HepG2 (cell line): ENCODE results near the gene SS18L1. TPM values are rescaled to one million over a fixed set of nuclear protein-coding genes. Genes with fewer than 3 reads are reported as not detected.
A peak's percentile ranks its signal among the peaks of the same experiment; 100 is the strongest.

Experiments used
- BCL3 ChIP-seq: sonication (generic); formaldehyde crosslinking; IDR thresholded peaks from 2 replicates; pipeline ENCODE4 v1.5.1; 2020; ENCODE audit warnings: mild to moderate bottlenecking, missing genetic modification reagents, moderate library complexity
- BRD4 ChIP-seq: sonication (generic); formaldehyde crosslinking; IDR thresholded peaks from 2 replicates; pipeline ENCODE4 v1.4.0; 2020; ENCODE audit warnings: missing genetic modification reagents
- CHD2 ChIP-seq: IDR thresholded peaks from 2 replicates; pipeline ENCODE4 v1.6.1; 2011; ENCODE audit warnings: low read depth, low read length, improper control_type of control experiment
- GATAD1 ChIP-seq: IDR thresholded peaks from 2 replicates; pipeline ENCODE4 v1.6.1; 2016; ENCODE audit warnings: missing genetic modification reagents, missing compliant biosample characterization
- GTF2F1 ChIP-seq: fragments of 150-350 bp; IDR thresholded peaks from 2 replicates; pipeline ENCODE4 v1.6.1; 2014; ENCODE audit warnings: low read length
- MEIS1 ChIP-seq: sonication (generic); formaldehyde crosslinking; IDR thresholded peaks from 2 replicates; pipeline ENCODE4 v1.9.0; 2021; ENCODE audit warnings: mild to moderate bottlenecking, missing genetic modification reagents, moderate library complexity, borderline replicate concordance
- MXD3 ChIP-seq: IDR thresholded peaks from 2 replicates; pipeline ENCODE4 v1.6.1; 2016; ENCODE audit warnings: mild to moderate bottlenecking, missing biosample characterization, missing genetic modification reagents
- PREB ChIP-seq: sonication (generic); formaldehyde crosslinking; IDR thresholded peaks from 2 replicates; pipeline ENCODE4 v1.4.0; 2020; ENCODE audit warnings: missing genetic modification reagents
- RBM22 ChIP-seq: fragments of 200-400 bp; formaldehyde crosslinking; optimal IDR thresholded peaks from 2 replicates; pipeline ENCODE3; 2017; ENCODE audit warnings: mild to moderate bottlenecking, low read length, moderate library complexity
- ZBTB4 ChIP-seq: sonication (generic); formaldehyde crosslinking; IDR thresholded peaks from 2 replicates; pipeline ENCODE4 v1.4.0; 2020; ENCODE audit warnings: missing genetic modification reagents, mild to moderate bottlenecking, borderline replicate concordance
- ZMAT5 ChIP-seq: sonication (generic); formaldehyde crosslinking; IDR thresholded peaks from 2 replicates; pipeline ENCODE4 v1.5.0; 2020; ENCODE audit warnings: mild to moderate bottlenecking, low read depth, missing genetic modification reagents, borderline replicate concordance
- polyA plus RNA-seq, 8 experiments: library from polyadenylated mRNA; depleted of rRNA in 3 of 8; stranded (reverse) in 7 of 8; unstranded in 1 of 8; fragments of >200 nt; fragmentation: Illumina TruSeq in 4 of 8; extraction: Trizol in 4 of 8; gene quantifications; 2 replicates each; pipeline versions ENCODE4 v1.2.1 to v1.2.3, GENCODE V29; 2011 to 2016; ENCODE audit warnings: low read depth in 4 of 8, missing spikeins in 1 of 8, mixed read lengths in 1 of 8; ENCODE audit not compliant: insufficient read depth in 1 of 8
- total RNA-seq, 5 experiments: library from RNA; depleted of rRNA; stranded (reverse); fragments of >200 nt; fragmentation: Illumina TruSeq; extraction: Trizol; gene quantifications; 2 replicates each; pipeline ENCODE4 v1.2.3, GENCODE V29; 2016; ENCODE audit warnings: low read depth in 1 of 5
- TF ChIP-seq, protein P1 (sequence below): sonication (generic); formaldehyde crosslinking; conservative IDR thresholded peaks from 2 replicates; pipeline ENCODE4 v1.4.0; 2020; ENCODE audit warnings: missing genetic modification reagents
- TF ChIP-seq, protein P2 (sequence below): sonication (generic); formaldehyde crosslinking; IDR thresholded peaks from 2 replicates; pipeline ENCODE4 v1.5.0; 2020; ENCODE audit warnings: missing genetic modification reagents
- TF ChIP-seq, protein P3 (sequence below): sonication (generic); formaldehyde crosslinking; IDR thresholded peaks from 2 replicates; pipeline ENCODE4 v1.9.0; 2022; ENCODE audit warnings: missing genetic modification reagents, mild to moderate bottlenecking, borderline replicate concordance

Gene SS18L1
- total and polyA plus RNA-seq, 2 of the 13 experiments (the other 11 are each of a cell fraction or from before 2014, with no cell fraction given): 17.8 to 27.6 TPM

- no peak for TF ChIP-seq MEIS1 (CRISPR knock-in tag)
- no peak for TF ChIP-seq PREB (CRISPR knock-in tag)
- TF ChIP-seq, protein P1, sequence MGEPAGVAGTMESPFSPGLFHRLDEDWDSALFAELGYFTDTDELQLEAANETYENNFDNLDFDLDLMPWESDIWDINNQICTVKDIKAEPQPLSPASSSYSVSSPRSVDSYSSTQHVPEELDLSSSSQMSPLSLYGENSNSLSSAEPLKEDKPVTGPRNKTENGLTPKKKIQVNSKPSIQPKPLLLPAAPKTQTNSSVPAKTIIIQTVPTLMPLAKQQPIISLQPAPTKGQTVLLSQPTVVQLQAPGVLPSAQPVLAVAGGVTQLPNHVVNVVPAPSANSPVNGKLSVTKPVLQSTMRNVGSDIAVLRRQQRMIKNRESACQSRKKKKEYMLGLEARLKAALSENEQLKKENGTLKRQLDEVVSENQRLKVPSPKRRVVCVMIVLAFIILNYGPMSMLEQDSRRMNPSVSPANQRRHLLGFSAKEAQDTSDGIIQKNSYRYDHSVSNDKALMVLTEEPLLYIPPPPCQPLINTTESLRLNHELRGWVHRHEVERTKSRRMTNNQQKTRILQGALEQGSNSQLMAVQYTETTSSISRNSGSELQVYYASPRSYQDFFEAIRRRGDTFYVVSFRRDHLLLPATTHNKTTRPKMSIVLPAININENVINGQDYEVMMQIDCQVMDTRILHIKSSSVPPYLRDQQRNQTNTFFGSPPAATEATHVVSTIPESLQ (CRISPR knock-in tag): no peak
- TF ChIP-seq, protein P2, sequence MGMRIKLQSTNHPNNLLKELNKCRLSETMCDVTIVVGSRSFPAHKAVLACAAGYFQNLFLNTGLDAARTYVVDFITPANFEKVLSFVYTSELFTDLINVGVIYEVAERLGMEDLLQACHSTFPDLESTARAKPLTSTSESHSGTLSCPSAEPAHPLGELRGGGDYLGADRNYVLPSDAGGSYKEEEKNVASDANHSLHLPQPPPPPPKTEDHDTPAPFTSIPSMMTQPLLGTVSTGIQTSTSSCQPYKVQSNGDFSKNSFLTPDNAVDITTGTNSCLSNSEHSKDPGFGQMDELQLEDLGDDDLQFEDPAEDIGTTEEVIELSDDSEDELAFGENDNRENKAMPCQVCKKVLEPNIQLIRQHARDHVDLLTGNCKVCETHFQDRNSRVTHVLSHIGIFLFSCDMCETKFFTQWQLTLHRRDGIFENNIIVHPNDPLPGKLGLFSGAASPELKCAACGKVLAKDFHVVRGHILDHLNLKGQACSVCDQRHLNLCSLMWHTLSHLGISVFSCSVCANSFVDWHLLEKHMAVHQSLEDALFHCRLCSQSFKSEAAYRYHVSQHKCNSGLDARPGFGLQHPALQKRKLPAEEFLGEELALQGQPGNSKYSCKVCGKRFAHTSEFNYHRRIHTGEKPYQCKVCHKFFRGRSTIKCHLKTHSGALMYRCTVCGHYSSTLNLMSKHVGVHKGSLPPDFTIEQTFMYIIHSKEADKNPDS (CRISPR knock-in tag): no peak
- 0 out of 2 replicates have a peak, but pooled peaks have one; percentile 16 for TF ChIP-seq GATAD1 (CRISPR knock-in tag)
- TF ChIP-seq, protein P3, sequence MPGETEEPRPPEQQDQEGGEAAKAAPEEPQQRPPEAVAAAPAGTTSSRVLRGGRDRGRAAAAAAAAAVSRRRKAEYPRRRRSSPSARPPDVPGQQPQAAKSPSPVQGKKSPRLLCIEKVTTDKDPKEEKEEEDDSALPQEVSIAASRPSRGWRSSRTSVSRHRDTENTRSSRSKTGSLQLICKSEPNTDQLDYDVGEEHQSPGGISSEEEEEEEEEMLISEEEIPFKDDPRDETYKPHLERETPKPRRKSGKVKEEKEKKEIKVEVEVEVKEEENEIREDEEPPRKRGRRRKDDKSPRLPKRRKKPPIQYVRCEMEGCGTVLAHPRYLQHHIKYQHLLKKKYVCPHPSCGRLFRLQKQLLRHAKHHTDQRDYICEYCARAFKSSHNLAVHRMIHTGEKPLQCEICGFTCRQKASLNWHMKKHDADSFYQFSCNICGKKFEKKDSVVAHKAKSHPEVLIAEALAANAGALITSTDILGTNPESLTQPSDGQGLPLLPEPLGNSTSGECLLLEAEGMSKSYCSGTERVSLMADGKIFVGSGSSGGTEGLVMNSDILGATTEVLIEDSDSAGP (CRISPR knock-in tag): 0 out of 2 replicates have a peak, but pooled peaks have one; percentile 35
- TF ChIP-seq GTF2F1: no peak
- TF ChIP-seq RBM22: peak; percentile 5
- TF ChIP-seq ZBTB4 (CRISPR knock-in tag): peak; percentile 49; the same call in 1 of the 2 replicates
- TF ChIP-seq BRD4 (CRISPR knock-in tag): no peak
- no peak for TF ChIP-seq MXD3 (CRISPR knock-in tag)
- TF ChIP-seq ZMAT5 (CRISPR knock-in tag): no peak
- peak; percentile 40; the same call in 1 of the 2 replicates for TF ChIP-seq BCL3 (CRISPR knock-in tag)
- 0 out of 2 replicates have a peak, but pooled peaks have one; percentile 17 for TF ChIP-seq CHD2
These were observed 7.8 kb upstream of the SS18L1 start (continued) for GRCh38 chr20:62135573-62136266.
